Amniotic stem cell (primary cell): Measurements from ENCODE around the gene TK1.
"Not testable (repeated sequence)": the region's sequence is repeated elsewhere in the genome, so short reads cannot be mapped to it uniquely, and the experiment has no call there.

Experiments used
- DNase-seq: peaks from one replicate; lab custom pipeline; 2025; lab: John Stamatoyannopoulos, UW

TK1 gene, protein sequence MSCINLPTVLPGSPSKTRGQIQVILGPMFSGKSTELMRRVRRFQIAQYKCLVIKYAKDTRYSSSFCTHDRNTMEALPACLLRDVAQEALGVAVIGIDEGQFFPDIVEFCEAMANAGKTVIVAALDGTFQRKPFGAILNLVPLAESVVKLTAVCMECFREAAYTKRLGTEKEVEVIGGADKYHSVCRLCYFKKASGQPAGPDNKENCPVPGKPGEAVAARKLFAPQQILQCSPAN

DNA sequence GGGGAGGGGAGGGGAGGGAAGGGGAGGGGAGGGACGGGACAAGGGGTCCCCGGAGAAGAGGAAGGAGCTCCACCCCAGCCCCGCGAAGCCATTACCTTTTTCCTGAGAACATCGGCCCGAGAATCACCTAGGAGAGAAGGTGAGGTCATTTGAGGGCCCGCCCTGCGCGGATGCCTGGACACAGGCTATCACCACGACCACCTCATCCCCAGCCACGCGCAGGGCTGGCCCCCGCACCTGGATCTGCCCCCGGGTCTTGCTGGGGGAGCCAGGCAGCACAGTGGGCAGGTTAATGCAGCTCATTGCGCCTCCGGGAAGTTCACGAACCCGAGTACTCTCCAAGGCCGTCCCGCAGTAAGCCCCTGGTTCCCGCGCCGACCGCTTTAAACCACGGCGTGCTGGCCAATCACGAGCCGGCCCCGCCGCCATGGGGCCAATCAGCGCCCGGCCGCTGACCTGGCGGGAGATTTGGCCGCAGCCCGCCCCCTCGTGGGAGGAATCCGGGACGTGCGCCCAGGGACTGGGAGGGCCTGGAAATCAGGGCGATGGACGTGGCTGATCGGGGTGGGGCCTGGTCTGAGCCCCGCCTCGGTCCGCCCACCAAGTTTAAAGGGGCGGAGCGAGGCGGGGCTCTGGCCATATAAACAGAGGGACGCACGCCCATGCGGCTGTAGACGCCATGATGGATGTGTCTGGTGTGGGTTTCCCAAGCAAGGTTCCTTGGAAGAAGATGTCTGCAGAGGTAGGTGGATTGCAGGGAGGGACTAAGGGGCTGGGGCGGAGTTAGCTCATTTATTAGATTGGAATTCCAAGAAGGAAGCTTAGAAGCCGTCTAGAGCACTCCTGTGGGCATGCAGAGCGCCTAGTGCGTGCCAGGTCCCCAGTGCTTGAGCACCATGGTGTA, at the start of gene TK1, which contains the start of gene AFMID:
Gene TK1 (minus strand): TSS at position 361 of the 904 bp plus-strand sequence. CDS start 58 bp downstream, at position 303.
Gene AFMID (plus strand): TSS at position 671 of the 904 bp plus-strand sequence. CDS start 9 bp downstream, at position 680.
- DNase-seq, result peak; percentile 93

DNA sequence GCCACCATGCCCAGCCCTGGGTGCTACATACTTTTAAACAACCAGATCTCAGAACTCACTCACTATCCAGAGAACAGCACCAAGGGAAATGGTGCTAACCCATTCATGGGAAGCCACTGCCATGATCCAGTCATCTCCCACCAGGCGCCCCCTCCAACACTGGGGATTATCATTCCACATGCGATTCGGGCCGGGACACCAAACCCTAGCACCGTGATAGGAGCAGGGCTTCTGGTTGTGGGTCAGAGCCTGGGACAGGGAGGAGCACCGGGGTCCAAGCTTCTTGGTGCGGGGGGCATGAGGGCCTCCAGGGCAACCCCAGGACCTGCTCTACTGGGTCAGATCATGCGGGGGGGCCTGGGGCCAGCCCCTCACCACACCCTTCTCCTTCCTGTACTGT, 49.0 kb upstream of the TK1 start:
- DNase-seq, result no peak

DNA sequence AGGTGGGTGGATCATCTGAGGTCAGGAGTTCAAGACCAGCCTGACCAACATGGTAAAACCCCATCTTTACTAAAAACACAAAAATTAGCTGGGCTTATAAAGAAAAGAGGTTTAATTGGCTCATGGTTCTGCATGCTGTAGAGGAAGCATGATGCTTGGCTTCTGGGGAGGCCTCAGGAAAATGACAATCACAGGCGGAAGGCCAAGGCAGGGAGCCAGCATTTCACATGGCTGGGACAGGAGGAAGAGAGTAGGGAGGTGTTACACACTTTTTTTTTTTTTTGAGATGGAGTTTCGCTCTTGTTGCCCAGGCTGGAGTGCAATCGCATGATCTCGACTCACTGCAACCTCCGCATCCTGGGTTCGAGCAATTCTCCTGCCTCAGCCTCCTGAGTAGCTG, 48.2 kb upstream of the TK1 start:
- not testable (repeated sequence) for DNase-seq

DNA sequence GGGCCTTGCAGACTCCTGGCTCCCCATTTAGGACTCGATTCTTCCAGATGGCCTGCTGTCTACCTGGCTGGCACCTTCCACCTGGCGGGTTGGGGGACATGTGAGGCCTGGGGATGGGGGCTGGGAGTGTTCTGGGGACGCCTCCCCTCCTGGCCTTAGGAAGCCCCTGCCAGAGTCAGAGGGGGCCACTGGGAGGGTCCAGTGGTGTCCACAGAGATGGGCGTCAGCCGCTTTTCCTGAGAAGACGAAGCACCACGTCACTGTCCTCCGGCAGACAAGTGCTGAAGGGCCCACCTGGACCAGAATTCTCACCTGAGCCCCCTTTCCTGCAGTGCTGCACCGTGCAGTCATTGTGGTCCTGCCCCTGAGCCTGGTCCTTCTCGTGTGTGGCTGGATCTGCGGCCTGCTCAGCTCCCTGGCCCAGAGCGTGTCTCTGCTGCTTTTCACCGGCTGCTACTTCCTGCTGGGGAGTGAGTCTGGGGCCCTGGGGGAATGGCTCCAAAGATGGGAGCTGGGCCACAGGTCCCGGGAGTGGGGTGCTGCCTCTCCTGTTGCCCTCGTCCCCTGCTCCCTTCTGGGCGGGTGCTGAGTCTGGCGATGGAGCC, 47.5 kb upstream of the TK1 start:
- DNase-seq, result no peak

DNA sequence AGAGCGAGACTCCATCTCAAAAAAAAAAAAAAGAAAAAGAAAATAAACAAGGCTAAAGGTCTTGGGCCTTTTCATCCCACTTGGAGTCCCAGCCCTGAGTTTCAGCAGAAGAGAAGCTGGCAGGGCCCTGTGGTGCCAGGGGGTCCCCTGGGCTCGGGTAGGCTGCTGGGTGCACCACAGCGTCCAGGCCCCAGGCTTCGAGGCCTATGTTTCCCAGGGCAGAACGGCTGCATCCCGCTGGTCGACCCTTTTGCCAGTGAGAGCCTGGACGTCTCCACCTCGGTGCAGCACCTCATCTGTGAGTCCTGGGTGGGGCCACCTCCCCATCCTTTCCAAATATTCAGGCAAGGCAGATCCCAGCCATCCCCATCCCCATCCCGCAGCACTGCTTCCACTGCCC, 46.8 kb upstream of the TK1 start:
- no peak for DNase-seq

DNA sequence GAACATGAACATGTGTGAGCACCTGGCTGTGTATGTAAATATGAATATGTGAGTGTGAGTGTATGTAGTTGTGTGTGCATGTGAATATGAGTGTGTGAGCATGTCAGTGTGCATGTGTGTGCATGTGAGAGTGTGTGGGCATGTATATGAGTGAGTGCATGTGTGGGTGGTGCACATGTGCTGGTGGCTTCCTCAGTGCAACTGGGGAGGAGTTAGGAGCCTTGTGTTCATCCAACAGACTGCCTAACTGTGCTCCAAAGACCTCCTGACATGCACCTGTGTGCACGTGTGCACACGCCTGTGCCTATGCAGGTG, 46.0 kb upstream of the TK1 start:
- DNase-seq, result no peak

DNA sequence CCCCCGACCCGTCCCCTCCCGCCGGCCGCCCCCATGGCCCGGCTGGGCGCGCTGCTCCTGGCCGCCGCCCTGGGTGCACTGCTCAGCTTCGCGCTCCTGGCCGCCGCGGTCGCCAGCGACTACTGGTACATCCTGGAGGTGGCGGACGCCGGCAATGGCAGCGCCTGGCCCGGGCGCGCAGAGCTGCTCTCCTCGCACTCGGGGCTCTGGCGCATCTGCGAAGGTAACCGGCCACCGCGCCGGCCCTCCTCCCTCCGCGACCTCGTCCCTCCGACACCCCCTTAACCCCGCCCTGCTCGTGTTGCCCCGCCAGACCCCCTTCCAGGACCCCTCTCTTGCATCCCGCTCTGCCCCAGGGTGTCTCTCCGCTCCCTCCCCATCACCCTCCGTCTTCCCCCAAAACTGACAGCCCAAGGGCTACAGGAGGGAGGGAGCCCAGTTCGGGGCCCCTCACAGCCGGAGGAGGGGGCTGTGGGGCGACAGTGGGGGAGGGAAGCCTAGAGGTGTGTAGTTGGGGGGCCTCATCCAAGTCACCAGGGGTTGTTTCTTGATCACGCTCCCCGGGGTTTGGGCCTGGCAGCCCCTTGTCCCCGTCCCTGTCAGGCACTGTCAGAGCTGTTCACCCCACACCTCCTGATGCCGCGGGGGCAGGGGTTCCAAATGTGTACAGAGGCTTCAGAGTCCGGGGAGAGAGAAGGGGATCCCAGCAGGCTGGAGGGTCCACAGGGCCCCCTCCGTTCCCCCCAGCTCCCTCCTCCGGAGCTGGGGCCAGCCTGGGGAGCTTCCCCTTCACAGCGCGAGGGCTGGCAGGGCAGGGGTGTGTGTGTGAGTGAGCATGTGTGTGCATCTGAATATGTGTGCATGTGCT, 45.4 kb upstream of the TK1 start:
- no peak for DNase-seq

DNA sequence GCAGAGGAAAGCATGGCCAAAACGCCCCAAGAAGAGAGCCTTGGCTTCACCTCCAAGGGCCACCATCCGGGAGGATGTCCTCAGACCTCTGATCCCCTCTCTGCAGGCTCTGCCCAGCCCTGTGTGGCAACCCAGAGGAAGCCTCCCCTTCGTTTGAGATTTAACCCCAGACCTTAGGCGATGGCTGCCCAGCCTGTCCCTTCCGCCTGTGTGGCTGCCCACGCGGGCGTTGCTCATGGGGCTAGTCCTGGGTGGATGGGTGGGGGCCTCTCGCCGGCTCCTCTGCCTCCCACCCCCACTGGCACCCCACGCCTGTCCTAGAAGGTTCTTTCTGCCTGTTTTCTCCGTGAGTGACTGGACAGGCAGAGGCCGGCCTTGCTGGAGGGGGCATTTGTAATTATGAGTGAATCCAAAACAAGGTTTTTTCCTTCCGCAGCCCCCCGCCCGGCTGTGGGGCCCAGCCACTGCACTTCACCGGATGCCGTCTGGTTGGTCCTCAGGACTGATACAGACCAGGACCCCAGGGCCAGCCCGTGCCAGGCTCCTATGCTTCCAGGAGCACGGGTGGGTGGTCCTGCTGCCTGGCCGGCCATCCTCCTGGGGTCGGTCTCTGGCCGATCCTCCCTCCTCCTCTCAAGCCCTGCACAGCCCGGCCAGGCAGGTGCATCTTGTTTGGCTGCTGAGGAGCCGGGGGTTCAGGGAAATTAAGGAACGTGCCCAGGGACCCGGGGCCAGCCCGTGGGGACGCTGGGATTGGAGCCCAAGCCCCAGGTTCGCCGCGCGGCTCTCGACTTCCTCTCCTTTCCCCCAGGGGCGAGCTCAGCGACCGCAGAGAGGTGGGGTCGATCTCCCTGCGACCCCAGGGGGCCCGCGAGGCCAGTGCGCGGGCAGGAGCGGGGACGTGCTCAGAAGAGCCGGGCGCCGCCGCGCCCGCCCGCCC, 44.4 kb upstream of the TK1 start, which contains the start of gene TMEM235:
Gene TMEM235 (plus strand): TSS at position 636 of the 940 bp plus-strand sequence. CDS start 393 bp downstream, outside the sequence.
- DNase-seq, result no peak

DNA sequence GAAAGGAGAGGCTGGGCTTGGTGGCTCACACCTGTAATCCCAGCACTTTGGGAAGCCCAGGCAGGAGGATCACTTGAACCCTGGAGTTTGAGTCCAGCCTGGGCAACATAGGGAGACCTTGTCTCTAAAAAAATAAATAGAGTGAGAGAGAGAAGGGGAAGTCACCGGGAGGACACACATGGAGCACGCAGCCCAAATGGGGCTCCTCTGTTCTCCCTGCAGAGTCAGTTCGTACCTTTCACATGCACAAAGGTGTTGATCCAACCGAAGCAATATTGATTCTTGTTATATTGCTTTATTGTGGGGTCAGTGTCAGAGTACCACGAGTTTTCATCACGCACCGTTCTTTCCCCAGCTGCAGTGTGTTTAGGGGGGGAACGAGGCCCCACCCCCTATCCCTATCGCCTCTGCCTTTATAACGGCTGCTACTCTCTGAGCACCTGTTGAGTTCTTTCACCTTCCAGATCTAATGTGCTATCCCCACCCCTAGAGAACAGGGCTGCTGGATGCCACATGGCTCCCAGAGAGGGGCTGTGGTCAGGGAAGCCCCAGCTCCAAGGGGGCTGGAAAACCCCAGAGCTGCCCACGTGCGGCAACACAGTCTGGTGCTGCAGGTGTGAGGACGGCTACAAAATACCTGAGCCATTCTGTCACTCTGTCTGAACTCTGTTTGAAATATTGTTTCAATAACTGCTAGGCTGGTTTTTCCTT, 43.6 kb upstream of the TK1 start:
- no peak for DNase-seq

DNA sequence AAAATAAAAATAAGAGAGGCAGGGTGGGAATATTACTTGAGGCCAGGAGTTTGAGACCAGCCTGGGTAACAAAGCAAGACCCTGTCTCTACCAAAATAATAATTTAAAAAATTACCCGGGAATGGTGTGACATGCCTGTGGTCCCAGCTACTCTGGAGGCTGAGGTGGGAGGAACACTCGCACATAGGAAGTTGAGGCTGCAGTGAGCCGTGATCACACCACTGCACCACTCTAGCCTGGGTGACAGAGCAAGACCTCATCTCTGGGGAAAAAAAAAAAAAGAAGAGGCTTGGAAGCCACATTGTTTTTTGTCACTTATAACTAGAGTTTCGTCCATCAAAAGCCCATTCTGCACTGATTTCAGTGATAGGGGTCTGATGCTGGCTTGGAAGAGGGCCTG, 41.3 kb upstream of the TK1 start:
- no peak for DNase-seq

DNA sequence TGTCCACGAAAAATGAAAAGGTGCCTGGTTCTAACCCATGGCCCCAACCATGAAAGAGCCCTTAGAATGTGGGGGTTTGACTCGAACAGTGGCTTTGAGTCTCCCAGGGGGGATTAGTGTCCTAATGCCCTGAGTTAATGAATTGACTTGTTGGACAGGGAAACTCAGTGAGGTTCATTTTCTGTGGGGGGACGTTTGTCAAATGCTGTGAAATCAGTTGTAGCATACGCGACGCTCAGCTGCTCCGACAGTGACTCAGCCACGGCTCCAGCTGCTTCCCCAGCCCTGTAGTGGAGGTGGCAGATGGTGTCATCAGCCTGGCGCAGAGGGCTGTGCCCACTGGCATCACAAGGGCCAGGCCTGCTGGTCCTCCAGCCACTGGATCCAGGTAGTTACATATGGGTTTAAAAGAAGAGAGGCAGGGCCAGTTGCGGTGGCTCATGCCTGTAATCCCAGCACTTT, 40.6 kb upstream of the TK1 start:
- DNase-seq, result no peak

DNA sequence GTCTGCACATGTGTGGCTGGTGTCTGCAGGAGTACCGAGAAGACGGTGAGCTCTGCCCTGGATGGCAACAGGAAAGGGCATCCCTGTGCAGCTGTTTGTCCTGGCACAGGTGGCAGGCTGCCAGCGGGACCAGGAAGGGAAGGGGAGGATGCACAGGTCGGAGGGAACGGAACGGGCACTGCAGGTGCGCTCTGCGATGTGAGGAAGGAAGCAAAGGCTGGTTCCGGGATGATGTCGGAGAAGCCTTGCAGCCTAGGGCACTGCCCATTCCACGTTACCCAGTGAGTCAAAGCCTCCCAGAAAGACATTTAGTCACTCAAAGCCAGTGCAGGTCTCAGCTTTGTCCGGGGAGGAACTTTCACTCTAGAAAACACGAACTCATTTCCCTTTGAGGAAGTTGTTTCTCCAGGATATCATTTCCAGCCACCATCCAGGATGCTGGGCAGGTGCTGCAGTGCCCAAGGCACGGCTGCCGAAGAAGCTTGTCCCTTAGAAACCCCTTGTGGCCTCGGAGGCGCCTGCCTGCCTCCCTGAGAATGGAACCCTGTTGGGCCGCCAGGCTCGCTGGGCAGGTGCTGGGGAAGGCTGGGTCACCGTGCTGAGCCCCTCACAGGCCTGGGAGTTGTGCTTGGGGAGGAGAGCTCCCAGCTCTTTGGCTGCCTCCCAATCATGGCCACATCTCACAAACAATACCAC, 40.1 kb upstream of the TK1 start:
- no peak for DNase-seq

DNA sequence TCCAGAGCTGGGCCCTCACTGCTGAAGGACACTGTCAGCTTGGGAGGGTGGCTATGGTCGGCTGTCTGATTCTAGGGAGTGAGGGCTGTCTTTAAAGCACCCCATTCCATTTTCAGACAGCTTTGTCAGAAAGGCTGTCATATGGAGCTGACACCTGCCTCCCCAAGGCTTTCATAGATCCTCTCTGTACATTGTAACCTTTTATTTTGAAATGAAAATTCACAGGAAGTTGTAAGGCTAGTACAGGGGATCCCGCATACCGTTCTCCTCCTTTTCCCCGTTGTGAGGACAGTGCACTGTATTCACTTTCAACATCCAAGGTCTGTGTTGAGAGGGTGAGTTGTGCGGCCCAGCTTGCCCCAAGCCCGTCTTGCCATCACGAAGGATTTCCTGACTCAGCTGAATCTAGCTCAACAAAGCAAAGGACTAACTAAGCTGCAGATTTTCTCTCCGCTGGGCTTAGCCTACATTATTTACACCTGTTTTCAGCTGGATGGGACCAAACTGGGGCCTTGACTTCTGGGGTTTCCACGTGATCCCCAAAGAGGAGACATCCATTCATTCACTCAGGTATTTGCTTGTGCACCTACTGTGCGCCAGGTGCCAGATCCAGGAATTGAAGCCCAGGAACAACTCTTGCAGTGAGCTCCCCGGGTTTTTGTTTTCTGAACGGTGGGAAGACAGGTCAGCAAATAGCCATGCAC, 39.4 kb upstream of the TK1 start:
- no peak for DNase-seq

DNA sequence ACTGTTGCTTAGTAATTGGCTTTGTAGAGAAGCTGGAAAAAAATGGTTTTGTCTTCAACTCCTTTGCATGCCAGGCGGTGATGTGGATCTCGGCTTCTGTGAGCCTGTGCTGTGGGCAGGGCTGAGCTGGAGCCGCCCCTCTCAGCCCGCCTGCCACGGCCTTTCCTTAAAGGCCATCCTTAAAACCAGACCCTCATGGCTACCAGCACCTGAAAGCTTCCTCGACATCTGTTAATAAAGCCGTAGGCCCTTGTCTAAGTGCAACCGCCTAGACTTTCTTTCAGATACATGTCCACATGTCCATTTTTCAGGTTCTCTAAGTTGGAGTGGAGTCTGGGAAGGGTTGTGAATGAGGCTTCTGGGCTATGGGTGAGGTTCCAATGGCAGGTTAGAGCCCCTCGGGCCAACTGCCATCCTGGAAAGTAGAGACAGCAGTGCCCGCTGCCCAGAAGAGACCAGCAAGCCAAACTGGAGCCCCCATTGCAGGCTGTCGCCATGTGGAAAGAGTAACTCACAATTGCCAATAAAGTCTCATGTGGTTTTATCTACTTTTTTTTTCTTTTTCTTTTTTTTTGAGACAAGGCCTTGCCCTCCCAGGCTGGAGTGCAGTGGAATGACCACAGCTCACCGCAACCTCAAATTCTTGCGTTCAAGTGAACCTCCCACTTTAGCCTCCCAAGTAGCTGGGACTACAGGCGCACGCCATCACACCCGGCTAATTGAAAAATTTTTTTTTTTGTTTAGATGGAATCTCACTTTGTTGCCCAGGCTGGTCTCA, 38.4 kb upstream of the TK1 start:
- no peak for DNase-seq

DNA sequence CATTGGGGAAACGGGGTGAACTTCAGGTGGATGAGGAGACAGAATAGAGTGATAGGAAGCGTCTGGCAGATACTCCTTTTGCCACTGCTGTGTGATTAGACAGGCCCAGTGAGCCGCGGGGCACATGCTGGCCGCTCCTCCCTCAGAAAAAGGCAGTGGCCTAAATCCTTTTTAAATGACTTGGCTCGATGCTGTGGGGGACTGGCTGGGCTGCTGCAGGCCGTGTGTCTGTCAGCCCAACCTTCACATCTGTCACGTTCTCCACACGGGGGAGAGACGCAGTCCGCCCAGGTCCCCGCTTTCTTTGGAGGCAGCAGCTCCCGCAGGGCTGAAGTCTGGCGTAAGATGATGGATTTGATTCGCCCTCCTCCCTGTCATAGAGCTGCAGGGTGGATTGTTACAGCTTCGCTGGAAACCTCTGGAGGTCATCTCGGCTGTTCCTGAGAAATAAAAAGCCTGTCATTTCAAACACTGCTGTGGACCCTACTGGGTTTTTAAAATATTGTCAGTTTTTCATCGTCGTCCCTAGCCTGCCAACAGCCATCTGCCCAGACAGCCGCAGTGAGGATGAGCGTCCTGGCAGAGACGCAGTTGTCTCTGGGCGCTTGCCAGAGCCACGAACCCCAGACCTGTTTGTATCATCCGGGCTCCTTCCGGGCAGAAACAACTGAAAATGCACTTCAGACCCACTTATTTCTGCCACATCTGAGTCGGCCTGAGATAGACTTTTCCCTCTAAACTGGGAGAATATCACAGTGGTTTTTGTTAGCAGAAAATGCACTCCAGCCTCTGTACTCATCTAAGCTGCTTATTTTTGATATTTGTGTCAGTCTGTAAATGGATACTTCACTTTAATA, 37.6 kb upstream of the TK1 start:
- no peak for DNase-seq

DNA sequence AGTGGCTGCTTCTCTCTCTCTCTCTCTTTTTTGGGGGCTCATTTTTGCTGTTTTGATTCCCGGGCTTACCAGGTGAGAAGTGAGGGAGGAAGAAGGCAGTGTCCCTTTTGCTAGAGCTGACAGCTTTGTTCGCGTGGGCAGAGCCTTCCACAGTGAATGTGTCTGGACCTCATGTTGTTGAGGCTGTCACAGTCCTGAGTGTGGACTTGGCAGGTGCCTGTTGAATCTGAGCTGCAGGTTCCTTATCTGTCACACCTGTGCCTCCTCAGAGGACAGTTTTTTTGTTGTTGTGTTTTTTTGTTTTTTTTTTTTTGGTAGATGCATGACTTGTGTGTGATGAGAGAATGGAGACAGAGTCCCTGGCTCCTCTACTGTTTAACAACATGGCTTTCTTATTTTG, 36.9 kb upstream of the TK1 start:
- DNase-seq, result no peak

DNA sequence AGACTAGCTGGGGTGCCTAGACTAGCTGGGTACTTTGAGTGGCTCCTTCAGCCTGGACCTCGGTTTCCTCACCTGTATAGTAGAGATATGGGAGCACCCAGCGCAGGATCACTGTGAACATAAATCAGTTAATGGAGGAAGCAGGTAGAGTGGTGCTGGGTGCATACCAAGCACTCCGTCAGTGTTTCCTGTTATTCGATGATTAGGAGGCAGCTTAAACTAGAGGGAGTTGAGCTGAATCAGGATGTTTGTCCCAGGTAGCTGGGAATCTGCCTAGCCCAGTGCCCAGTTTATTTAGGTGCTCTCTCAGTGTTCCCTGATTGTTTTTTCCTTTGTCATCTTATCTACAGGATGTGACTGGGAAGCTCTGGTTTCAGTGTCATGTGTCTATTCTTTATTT, 36.2 kb upstream of the TK1 start:
- DNase-seq, result no peak
